Parathyroid adenoma (tissue), 2 donors: ENCODE data around the gene SPINT2.
A peak's percentile ranks its signal among the peaks of the same experiment; 100 is the strongest.

Source experiments
- H2AFZ ChIP-seq: fragments of 300-600 bp; sonication (generic); one replicate; pipeline ENCODE4 v1.7.0; 2017; ENCODE audit warnings: antibody characterized with exemption, mild to moderate bottlenecking
- H3K27ac ChIP-seq: fragments of 300-600 bp; sonication (generic); one replicate; pipeline ENCODE4 v1.7.0; 2017
- H3K27me3 ChIP-seq: fragments of 300-600 bp; sonication (generic); one replicate; pipeline ENCODE4 v1.7.0; 2017; ENCODE audit warnings: low read length; ENCODE audit not compliant: control insufficient read depth, insufficient read depth
- H3K36me3 ChIP-seq: fragments of 300-600 bp; sonication (generic); one replicate; pipeline ENCODE4 v1.7.0; 2017; ENCODE audit warnings: low read length; ENCODE audit not compliant: control insufficient read depth, insufficient read depth
- H3K4me1 ChIP-seq: fragments of 300-600 bp; sonication (generic); one replicate; pipeline ENCODE4 v1.7.0; 2017; ENCODE audit warnings: control low read depth
- H3K4me2 ChIP-seq: fragments of 300-600 bp; sonication (generic); one replicate; pipeline ENCODE4 v1.7.0; 2017; ENCODE audit warnings: low read length
- H3K4me3 ChIP-seq: fragments of 300-600 bp; sonication (generic); one replicate; pipeline ENCODE4 v1.7.0; 2017; ENCODE audit warnings: low read depth, low read length
- H3K79me2 ChIP-seq: fragments of 300-600 bp; sonication (generic); one replicate; pipeline ENCODE4 v1.7.0; 2017; ENCODE audit warnings: control low read depth
- H3K9ac ChIP-seq: fragments of 300-600 bp; sonication (generic); one replicate; pipeline ENCODE4 v1.7.0; 2017; ENCODE audit warnings: mild to moderate bottlenecking
- H3K9me3 ChIP-seq: fragments of 300-600 bp; sonication (generic); one replicate; pipeline ENCODE4 v1.7.0; 2017; ENCODE audit warnings: low read length; ENCODE audit not compliant: control insufficient read depth
- CTCF ChIP-seq: fragments of 300-600 bp; sonication (generic); IDR thresholded peaks from one replicate; pipeline ENCODE4 v1.7.0; 2017; ENCODE audit warnings: antibody characterized with exemption, mild to moderate bottlenecking
- donor health status: primary hyperparathyroidism.

The SPINT2 gene

GRCh38 chr19:38266981-38267597 is 2.7 kb downstream of the SPINT2 start:
- H3K4me3 ChIP-seq: peak overlapping the region; percentile 93
- H3K4me1 ChIP-seq: peaks cover 9% of the 10 kb centered on the region
- no peaks in the 10 kb centered on the region for H3K27me3 ChIP-seq
- peak overlapping the region; percentile 98 for H3K4me2 ChIP-seq
- H3K79me2 ChIP-seq: peaks cover 64% of the 10 kb centered on the region
- TF ChIP-seq CTCF: no peak
- H2AFZ ChIP-seq: no peak overlapping the region
- no peaks in the 10 kb centered on the region for H3K9me3 ChIP-seq
- no peak overlapping the region for H3K9ac ChIP-seq
- peak overlapping the region; percentile 90 for H3K27ac ChIP-seq
- no peaks in the 10 kb centered on the region for H3K36me3 ChIP-seq

GRCh38 chr19:38267761-38268483 is 3.5 kb downstream of the SPINT2 start:
- Histone ChIP-seq H3K79me2 (peaks cover 68% of the 10 kb centered on the region), H3K4me3 (peak overlapping the region; percentile 11), H3K9ac (no peak overlapping the region), H3K27me3 (no peaks in the 10 kb centered on the region), H2AFZ (no peak overlapping the region), H3K4me1 (peaks cover 9% of the 10 kb centered on the region), H3K9me3 (no peaks in the 10 kb centered on the region), H3K36me3 (no peaks in the 10 kb centered on the region), H3K4me2 (peak overlapping the region; percentile 98), H3K27ac (peak overlapping the region; percentile 17)
- TF ChIP-seq CTCF: no peak

- Histone ChIP-seq H3K27me3 (no peaks in the 10 kb centered on the region), H3K4me1 (peaks cover 9% of the 10 kb centered on the region), H3K36me3 (no peaks in the 10 kb centered on the region), H3K9ac (no peak overlapping the region), H3K9me3 (no peaks in the 10 kb centered on the region), H3K4me2 (peak overlapping the region; percentile 98), H3K4me3 (peak overlapping the region; percentile 11), H3K79me2 (peaks cover 68% of the 10 kb centered on the region), H2AFZ (no peak overlapping the region), H3K27ac (no peak overlapping the region)
- no peak for TF ChIP-seq CTCF
These were observed 4.2 kb downstream of the SPINT2 start for GRCh38 chr19:38268539-38268938.

GRCh38 chr19:38270587-38271167 is 6.3 kb downstream of the SPINT2 start:
- no peaks in the 10 kb centered on the region for H3K36me3 ChIP-seq
- H3K4me1 ChIP-seq: peaks cover 25% of the 10 kb centered on the region
- TF ChIP-seq CTCF: no peak

More at GRCh38 chr19:38270587-38271167, 6.3 kb downstream of the SPINT2 start:
- Histone ChIP-seq H3K9ac (no peak overlapping the region), H3K27me3 (no peaks in the 10 kb centered on the region), H3K9me3 (no peaks in the 10 kb centered on the region), H3K79me2 (peaks cover 68% of the 10 kb centered on the region), H2AFZ (no peak overlapping the region), H3K4me3 (no peak overlapping the region), H3K27ac (no peak overlapping the region), H3K4me2 (no peak overlapping the region)
